AG09309 (cell line): ENCODE measurements around the gene CUBN.

Experiments used
- DNase-seq: peaks from one replicate; pipeline ENCODE4 v3.0.0-alpha.2; 2010; ENCODE audit warnings: low read depth
- H3K4me3 ChIP-seq: 2 replicates; pipeline ENCODE4 v1.5.1; 2011; ENCODE audit warnings: mild to moderate bottlenecking, low read depth, low read length, moderate library complexity; ENCODE audit not compliant: control insufficient read depth
- CTCF ChIP-seq: IDR thresholded peaks from 2 replicates; pipeline ENCODE4 v1.5.1; 2011; ENCODE audit warnings: mild to moderate bottlenecking, low read depth, low read length, inconsistent platforms; ENCODE audit not compliant: insufficient read depth, control insufficient read depth; ENCODE audit errors: missing control alignments

Gene CUBN

GRCh38 chr10:16866541-16867275 is 262.9 kb downstream of the CUBN start:
- H3K4me3 ChIP-seq, result no peak overlapping the region
- TF ChIP-seq CTCF, result no peak
- DNase-seq, result no peak

GRCh38 chr10:16865766-16866165 is 263.8 kb downstream of the CUBN start:
- no peak for DNase-seq
- no peak overlapping the region for H3K4me3 ChIP-seq
- no peak for TF ChIP-seq CTCF

- TF ChIP-seq CTCF, result no peak
- DNase-seq, result no peak
- H3K4me3 ChIP-seq, result no peak overlapping the region
Observed at GRCh38 chr10:16863766-16864165, 265.8 kb downstream of the CUBN start.

- no peak for DNase-seq
- no peak overlapping the region for H3K4me3 ChIP-seq
- no peak for TF ChIP-seq CTCF
Observed at GRCh38 chr10:16857419-16857818, 272.2 kb downstream of the CUBN start.

- H3K4me3 ChIP-seq, result no peak overlapping the region
- TF ChIP-seq CTCF, result no peak
- DNase-seq, result no peak
Observed at GRCh38 chr10:16856567-16856966, 273.0 kb downstream of the CUBN start.

GRCh38 chr10:16856092-16856491 is 273.5 kb downstream of the CUBN start:
- DNase-seq, result no peak
- no peak for TF ChIP-seq CTCF
- H3K4me3 ChIP-seq, result no peak overlapping the region
